IMR-90 (cell line): ENCODE measurements around the gene NAIF1.

Source experiments
- CHD1 ChIP-seq: IDR thresholded peaks from 2 replicates; pipeline ENCODE4 v1.6.1; 2012; ENCODE audit warnings: low read depth, low read length, improper control_type of control experiment
- FOS ChIP-seq: fragments of 150-350 bp; IDR thresholded peaks from 2 replicates; pipeline ENCODE4 v1.6.1; 2016; ENCODE audit warnings: low read depth, low read length
- POLR2A ChIP-seq: IDR thresholded peaks from 2 replicates; pipeline ENCODE4 v1.6.1; 2012; ENCODE audit warnings: mild to moderate bottlenecking, low read depth, low read length
- RAD21 ChIP-seq: IDR thresholded peaks from 2 replicates; pipeline ENCODE4 v1.6.1; 2012; ENCODE audit warnings: low read length, improper control_type of control experiment
- RCOR1 ChIP-seq: IDR thresholded peaks from 2 replicates; pipeline ENCODE4 v1.6.1; 2012; ENCODE audit warnings: mild to moderate bottlenecking, low read length, improper control_type of control experiment; ENCODE audit not compliant: insufficient replicate concordance
- RFX5 ChIP-seq: IDR thresholded peaks from 2 replicates; pipeline ENCODE4 v1.8.0; 2012; ENCODE audit warnings: low read depth, mild to moderate bottlenecking, low read length, moderate library complexity
- TF ChIP-seq, protein P1 (sequence below): conservative IDR thresholded peaks from 2 replicates; pipeline ENCODE4 v1.5.1; 2012; ENCODE audit warnings: mild to moderate bottlenecking, low read depth, low read length, improper control_type of control experiment

DNA sequence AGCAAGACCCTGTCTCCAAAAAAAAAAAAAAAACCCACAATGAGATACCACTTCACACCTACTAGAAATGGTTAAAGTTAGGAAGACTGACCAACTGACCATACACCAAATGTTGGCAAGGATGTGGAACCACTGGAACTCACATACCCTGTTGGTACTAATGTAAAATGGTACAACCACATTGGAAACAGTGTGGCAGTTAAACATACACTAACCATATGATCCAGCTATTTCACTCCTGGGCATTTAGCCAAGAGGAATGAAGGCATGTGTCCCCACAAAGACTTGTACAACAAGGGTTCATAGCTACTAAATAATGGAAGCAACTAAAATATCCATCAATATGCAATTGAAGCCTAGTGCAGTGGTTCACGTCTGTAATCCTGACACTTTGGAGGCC is 21.3 kb downstream of the NAIF1 start:
- TF ChIP-seq POLR2A (no peak), CHD1 (no peak), RAD21 (no peak), RFX5 (no peak), RCOR1 (no peak), FOS (no peak)
- TF ChIP-seq, protein P1, sequence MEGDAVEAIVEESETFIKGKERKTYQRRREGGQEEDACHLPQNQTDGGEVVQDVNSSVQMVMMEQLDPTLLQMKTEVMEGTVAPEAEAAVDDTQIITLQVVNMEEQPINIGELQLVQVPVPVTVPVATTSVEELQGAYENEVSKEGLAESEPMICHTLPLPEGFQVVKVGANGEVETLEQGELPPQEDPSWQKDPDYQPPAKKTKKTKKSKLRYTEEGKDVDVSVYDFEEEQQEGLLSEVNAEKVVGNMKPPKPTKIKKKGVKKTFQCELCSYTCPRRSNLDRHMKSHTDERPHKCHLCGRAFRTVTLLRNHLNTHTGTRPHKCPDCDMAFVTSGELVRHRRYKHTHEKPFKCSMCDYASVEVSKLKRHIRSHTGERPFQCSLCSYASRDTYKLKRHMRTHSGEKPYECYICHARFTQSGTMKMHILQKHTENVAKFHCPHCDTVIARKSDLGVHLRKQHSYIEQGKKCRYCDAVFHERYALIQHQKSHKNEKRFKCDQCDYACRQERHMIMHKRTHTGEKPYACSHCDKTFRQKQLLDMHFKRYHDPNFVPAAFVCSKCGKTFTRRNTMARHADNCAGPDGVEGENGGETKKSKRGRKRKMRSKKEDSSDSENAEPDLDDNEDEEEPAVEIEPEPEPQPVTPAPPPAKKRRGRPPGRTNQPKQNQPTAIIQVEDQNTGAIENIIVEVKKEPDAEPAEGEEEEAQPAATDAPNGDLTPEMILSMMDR: no peak
